ENCODE results near the gene DPP10.

DNA sequence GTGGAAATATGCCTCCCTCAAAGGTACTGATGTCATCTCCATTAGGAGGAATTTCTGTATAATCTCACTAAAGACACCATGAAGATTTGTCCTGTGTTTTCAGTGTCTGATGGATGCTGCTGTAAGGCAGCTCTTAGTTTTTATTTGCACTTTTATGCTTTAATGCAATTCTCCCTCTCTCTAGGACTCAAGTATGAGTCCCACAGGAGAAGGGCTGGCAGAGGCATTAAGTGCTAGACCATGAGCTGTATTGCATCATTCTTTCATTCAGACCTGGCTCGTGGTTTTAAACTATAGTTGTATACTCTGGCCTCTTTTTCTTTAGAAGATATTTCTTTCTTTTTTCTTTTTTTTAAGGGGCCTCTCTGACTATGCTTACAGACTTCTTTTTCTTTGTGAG lies 805.6 kb downstream of the DPP10 start:
- no peak for TF ChIP-seq EP300 (IDR thresholded peaks at IDR 0.05; ENCODE audit: borderline replicate concordance)
- TF ChIP-seq CREB1 (IDR thresholded peaks at IDR 0.05; ENCODE audit: low read depth), result no peak
- no peak for TF ChIP-seq REST (IDR thresholded peaks at IDR 0.05; ENCODE audit: low read depth)
- no peak for TF ChIP-seq ZBTB7A (IDR thresholded peaks at IDR 0.05; ENCODE audit: low read depth)
- no peak for TF ChIP-seq TAF1 (IDR thresholded peaks at IDR 0.05; ENCODE audit: low read depth)
- TF ChIP-seq FOXM1 (IDR thresholded peaks at IDR 0.05; ENCODE audit: borderline replicate concordance, low read depth), result no peak
- no peak for TF ChIP-seq EGR1 (IDR thresholded peaks at IDR 0.05)
- TF ChIP-seq NFIC (IDR thresholded peaks at IDR 0.05), result no peak
- TF ChIP-seq RAD21 (IDR thresholded peaks at IDR 0.05; ENCODE audit: low read depth), result no peak
- TF ChIP-seq, protein P1, sequence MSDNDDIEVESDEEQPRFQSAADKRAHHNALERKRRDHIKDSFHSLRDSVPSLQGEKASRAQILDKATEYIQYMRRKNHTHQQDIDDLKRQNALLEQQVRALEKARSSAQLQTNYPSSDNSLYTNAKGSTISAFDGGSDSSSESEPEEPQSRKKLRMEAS (IDR thresholded peaks at IDR 0.05), result no peak
- TF ChIP-seq CEBPB (IDR thresholded peaks at IDR 0.05), result no peak
- no peak for TF ChIP-seq USF1 (IDR thresholded peaks at IDR 0.05)

All from Ishikawa (cell line).